ENCODE measurements around the gene HOXD9.
A peak's percentile ranks its signal among the peaks of the same experiment; 100 is the strongest.

Gene HOXD9

DNA sequence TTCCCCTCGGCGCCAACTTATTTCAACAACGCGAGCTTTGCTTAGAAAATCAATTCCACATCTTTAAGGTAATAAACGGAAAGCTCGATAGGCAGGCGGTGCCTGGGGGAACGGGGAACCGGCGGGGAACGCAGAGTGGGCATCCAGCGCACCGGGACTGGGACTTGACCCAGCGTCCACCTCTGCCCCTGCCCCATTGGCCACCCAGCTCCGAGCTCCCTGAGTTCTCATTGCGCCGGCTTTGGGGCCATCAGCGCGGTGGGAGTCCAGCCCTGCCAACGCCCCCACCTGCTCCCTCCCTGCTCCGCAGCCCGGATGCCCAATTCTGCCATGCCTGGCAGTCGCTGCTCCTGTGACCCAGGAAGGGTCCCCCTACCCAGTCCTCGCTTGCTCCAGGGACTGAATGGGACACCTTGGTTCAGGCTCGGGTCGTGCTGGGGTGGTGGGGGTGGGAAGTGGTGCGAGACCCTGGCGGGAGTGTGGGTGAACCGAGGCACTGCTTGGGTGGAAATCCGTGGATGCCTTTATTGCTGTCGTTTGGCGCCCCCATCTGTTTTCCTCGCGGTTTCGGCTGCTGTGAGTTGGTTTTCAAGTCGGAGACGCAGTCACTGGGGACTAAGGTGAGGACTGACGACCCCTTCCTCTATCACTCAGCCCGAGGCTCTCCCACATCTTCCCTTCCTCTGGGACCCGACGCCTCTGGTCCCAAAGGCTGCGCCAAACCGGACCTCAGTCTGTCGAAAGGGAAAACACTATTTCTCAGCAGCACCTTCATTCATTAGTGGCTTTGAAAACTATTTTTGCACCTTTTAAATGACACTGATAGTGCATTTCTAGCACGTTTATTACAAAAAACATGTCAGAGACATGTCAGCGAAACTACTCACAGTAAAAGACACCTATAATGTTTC, 36.4 kb upstream of the HOXD9 start:
- no peak for DNase-seq

DNA sequence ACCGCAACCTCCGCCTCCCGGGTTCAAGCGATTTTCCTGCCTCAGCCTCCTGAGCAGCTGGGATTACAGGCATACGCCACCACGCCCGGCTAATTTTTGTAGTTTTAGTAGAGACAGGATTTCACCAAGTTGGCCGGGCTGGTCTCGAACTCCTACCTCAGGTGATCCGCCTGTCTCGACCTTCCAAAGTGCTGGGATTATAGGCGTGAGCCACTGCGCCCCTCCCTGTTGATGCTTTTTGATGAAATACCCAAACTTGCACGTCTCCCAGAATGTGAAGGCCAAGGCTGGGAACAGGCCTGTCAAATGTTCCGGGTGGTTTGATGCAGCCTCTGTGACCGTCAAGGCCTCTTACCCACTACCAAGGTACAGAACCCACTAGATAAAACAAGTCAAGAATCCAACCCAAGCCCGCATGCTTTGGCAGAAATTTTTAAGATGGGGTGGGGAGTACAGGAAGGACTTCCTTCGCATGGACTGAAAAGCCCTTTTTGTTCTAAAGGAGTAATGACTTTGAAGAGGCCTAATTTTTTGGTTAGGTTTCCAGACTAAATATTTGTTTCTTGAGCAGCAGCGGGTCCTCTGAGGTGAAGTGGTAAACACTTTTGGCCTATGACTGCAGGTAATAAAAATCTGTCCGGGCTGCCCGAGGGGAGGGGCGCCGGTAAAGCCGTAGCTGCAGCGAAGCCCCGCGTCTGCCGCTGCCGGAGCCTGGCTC, 35.0 kb upstream of the HOXD9 start:
- DNase-seq: no peak

DNA sequence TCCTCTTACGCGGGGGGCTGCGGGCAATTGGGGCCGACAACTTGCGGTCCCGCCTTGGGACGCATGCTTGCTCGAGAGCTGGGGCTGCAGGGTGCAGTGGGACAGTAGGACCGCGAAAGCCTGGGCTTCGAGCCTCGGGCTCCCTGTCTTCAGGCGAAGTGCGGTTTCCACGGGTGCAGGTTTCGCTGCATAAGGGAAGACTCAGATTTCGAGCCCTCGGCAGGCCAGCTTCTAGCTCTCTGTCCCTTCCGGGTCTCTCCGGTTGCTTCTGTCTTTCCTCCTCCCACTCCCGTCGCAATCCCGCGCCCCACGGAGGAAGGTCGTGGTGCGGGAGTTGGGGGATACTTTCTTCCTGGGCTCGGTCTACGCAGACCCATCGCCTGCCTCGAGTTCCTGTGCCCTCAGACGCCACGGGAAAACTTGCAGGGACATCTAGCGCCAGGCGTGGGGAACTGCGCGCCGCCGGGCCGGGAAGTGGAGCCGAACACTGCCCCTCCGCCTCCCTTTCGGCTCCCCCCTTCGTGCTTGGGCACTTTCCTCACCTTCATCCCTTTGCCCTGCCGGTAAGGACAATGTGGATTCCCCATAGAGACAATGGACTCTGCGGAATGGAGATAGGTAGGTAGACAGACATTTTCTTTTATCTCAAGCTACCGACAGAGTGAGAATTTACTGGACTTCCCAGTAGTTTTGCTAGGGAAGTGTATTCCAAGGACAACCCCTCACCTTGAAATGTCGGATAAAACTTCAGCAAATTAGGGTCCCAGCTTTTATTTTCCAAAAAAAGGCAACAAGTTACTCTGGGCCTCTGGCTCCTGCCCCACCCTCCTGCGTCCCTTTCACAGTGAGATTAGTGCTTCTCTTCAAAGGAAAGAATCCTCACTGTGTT, 34.2 kb upstream of the HOXD9 start:
- DNase-seq: no peak

DNA sequence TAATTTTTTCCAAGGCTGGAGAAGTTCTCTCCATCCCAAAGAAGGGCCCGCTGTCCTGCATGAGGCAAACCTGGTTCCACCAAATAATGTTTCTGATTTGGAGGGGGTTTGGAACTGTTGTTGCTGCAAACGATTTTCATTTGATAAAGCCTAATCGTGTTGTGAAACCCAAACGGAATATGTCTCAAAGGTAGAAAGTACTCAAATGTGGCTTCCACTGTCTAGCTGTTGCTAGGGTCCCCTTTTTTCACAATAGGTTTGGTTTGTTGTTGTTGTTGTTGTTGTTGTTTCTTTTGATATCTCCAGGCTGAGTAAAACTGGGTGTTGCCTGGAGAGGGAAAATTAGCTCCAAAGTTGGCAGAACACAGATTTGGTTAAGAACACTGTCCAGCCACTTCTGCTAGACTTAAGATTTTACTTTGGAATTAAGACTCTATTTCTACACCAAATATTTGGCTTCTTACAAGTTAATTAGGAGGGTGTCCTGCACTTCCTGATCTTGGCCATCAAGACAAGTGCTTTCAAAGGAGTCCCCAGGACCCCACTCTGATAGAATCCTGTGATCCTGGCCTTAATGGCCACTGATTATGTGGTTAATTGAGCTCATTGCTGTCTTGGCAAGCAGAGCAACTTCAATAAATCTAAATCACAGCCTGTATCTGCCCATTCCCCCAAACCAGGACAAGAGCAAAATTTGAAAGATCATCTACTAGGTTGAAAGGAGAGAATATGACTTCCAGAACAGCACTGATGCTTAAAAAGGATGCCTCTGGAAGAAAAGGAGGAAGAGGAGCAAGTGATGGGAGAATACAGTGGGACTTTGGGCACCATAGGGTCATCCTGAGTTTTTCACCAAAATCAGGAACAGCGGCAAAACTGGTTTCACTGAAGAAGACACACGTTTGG, 33.3 kb upstream of the HOXD9 start:
- DNase-seq: no peak

DNA sequence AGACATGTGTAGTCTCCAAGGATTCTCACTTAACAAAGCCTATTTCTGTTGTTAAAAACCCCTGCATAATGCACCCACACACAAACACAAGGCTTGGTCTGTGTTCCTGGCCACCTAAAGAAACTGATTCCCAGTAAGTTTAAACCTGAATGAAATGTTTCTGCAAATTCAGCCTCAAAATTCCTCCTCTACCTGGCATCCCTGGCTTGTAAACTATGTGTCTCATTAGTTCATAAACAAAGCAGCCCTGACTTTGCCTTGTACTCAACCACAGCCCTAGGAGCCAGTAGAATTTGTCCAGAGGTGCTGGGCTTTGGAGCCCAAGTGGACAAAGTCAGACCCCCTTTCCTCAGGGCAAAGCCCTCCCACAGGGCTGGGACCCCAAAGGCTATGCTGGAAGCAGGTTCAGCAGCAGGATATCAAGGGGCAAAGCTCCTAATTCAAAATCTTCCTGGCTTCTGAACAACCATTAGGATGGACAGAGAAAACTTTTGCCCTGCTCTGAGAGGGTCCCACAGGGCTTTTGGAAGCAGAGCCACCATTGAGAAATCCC, 32.6 kb upstream of the HOXD9 start:
- no peak for DNase-seq

DNA sequence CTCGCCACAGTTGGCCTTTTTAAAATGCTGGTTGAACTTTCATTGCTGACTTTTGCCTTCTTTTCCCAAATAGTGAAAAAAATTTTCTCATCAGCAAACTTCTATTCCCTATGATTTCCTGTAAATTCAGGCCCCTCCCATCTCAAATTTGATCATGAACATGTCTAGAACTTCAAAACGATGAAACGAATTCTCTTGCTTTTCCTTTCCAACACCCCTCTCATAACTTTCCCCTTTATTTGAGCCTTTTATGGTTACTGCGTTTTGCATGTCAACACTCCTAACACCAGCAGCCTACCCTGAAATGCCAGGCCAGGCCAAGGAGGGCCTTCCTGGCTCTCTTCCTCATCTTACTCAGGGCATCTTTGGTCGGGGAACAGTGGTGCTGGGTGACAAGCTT, 31.7 kb upstream of the HOXD9 start:
- DNase-seq: no peak

DNA sequence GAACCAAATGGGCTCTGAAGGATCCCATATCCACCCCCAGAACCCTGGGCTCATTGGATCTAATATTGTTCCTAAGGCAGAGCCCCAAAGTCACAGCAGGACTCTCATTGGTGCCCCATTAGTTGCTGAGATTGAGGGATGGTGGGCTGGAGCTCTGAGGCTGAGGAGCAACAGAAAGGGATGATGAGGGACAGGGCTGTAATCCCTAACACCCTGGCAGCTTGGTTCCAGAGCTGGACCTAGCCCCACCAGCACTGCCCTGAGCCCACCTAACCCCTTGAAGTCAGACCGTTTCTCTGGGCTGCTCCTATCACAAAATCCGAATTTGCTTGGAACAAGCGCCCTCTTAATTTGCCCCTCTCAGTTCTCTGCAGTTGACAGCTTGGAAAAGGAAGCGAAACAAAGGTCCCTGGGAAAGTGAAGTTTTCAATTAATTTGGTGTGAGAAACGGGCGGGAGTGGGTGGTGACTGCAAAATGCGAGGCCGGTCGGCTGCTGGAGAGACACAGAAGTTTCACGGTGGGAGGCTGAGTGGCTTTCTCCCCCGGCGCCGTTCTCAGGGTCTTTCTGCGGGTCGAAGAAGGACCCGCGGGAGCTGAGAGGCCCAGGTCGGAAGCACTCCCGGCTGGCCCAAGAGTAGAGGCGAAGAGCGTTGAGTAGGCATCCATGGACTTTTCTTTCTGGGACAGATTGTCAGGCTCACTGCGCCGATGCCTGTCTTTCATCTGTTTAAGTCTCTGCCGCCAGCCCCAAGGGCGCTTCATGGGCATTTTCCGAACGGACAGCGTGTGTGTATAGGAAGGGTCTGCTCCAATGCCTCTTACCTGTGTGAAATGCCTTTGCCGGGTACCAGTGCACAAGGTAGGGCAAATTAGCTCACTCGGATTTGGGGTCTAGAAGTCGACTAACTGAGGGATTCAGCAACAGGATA, 30.9 kb upstream of the HOXD9 start:
- DNase-seq: no peak

DNA sequence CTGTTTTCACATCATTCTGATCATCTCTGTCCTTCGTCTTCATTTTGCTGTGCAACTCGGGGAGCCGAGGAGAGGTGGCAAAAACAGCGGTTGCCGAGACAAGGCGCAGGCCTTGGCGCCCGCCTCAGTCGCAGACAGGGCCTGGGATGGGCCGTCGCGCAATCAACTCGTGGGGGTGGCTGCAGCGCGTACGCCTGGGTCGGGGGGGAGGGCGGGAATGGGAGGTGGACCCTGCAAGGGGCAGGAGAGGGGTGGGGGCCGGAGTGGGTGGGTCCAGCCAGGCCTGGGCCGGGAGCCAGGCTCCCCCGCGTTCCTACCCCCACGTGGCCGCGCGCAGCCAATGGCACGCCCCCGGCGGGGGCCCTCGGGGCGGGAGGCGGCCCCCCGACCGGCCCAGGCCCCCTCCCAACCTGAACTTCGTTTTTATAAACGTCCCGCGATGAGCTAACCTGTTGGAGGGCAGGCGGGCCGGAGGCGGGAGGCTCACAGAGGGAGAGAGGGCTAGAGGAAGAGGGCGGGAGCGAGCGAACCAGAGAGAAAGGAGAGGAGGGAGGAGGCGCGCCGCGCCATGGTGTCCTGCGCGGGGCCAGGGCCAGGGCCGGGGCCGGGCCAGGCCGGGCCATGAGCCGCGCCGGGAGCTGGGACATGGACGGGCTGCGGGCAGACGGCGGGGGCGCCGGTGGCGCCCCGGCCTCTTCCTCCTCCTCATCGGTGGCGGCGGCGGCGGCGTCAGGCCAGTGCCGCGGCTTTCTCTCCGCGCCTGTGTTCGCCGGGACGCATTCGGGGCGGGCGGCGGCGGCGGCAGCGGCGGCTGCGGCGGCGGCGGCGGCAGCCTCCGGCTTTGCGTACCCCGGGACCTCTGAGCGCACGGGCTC, 30.0 kb upstream of the HOXD9 start, which contains the start of gene HOXD13:
Gene HOXD13 (plus strand): TSS at position 452 of the 875 bp plus-strand sequence. CDS start 170 bp downstream, at position 622.
- no peak for DNase-seq

DNA sequence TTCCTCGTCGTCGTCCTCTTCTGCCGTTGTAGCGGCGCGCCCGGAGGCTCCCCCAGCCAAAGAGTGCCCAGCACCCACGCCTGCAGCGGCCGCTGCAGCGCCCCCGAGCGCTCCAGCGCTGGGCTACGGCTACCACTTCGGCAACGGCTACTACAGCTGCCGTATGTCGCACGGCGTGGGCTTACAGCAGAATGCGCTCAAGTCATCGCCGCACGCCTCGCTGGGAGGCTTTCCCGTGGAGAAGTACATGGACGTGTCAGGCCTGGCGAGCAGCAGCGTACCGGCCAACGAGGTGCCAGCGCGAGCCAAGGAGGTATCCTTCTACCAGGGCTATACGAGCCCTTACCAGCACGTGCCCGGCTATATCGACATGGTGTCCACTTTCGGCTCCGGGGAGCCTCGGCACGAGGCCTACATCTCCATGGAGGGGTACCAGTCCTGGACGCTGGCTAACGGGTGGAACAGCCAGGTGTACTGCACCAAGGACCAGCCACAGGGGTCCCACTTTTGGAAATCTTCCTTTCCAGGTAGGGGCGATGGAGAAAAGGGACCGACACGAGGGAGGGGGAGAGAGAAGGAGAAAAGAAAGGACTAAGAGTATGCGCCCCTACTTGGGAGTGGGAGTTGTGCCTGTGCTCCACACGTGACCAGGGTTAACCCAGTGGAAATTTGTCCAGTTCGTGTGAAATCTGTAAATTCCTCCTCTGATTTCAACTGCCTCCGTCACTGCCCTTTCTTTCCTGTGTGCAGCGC, 29.2 kb upstream of the HOXD9 start:
- DNase-seq: no peak

DNA sequence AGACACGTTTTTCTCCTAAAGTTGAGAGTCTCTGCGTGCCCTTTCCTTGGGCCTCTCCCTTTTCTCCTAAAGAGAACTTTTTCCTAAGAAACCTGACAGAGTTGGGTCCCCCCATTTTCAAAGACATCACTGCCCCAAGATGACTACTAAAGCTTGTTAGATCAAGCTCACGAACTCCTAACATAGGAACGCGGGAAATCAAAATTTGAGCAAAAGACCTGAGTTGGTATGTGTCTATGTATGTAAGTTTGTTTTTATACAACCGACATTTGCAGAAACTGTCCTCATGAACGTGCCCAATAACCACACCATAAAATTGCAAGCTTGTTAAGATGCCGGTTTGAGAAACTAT, 28.6 kb upstream of the HOXD9 start:
- DNase-seq: no peak

DNA sequence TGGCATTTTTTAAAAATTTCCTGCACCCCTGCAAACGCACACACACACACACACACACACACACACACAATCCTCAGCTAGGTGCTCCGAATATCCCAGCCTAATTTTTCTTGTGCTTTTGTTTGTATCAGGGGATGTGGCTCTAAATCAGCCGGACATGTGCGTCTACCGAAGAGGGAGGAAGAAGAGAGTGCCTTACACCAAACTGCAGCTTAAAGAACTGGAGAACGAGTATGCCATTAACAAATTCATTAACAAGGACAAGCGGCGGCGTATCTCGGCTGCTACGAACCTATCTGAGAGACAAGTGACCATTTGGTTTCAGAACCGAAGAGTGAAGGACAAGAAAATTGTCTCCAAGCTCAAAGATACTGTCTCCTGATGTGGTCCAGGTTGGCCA, 28.2 kb upstream of the HOXD9 start:
- DNase-seq: no peak

DNA sequence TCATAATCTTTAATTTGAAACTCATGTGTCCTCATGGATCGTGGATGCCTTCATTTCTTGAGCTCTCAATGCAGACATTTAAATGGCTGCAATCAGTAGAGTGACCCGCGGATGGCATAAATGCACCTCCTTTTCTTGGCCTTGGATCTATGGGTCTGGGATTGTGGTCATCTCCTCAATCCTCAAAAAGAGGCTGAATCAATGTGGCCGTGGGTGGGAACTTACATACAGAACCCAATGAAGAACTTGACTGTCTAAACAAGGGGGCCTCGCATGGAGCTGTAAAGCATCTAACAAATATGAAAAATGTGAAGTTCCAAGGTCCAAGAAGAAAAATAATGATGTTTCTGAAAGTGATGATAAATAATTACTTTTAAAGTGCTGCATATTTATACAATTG, 27.1 kb upstream of the HOXD9 start:
- no peak for DNase-seq

DNA sequence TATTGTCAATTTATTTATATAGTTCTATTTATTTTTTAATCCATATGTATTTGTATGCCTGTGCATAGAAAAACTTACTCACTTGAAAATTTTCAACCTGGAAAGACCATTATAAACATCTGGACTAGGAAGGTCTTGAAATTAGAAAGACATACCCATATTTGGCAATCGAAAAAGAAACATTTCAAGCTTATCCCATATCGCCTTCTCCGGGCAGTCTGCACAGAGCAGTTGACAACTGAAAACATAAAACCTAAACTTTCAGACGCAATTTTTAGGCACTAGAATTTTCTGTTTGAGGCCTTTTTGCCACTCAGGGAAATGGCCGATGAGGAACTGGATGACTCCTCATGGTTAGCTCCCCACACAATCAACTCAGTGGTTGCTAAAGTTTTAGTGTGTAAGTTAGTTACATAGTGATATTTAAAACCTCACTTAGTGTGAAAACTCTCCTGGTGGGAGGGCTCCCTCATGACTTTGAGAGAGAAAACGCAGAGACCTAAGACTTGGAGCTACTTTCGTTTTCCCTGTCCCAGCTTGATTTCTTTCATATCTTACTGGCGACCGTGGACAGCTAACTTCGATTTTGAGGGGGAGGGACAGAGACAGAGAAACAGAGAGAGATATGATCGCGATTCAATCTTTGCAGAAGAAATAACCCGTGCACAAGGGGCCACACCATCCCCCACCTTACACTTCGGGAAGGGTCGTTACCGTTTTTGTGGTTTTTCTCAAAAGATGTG, 26.1 kb upstream of the HOXD9 start:
- DNase-seq: no peak

DNA sequence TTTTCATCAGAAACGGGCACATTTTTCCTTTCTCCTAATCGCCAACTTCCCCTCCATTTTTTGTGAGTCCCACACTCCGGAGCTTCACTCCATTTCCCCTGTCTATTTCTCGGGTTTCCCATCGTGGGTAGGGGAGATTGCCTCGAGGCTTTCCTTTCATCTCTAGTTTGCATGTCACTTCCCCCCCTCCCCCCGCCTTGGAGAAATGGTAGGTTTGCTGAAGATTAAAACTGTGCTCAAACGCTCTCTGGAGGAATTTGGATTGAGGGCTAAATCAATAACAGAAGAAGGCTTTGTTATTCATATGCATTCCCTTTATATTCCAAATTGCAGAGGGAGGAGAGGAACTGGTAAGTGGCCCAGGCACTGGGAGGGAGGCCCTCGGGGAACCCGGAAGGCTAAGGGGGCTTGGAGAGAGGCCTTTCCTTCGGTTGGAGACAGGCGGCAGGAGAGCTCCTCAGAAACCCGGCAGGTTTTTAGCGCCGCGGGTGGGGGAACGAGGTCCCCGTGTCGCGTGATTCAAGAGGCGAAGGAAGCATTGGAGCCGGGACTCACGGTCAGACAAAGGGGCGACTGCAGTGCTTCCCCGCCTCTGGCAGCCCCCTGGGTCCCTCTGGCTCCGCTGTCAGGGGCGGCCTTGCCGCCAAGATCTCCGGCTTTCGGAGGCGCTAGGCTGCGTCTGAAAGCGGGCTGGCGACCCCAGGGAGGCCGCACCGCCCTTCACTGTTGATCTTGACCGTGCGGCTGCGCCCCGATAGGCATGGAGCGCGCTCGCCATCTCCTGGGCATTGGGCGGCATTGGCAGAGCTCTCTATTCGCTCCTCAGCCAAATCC, 25.3 kb upstream of the HOXD9 start:
- peak; percentile 35 for DNase-seq

DNA sequence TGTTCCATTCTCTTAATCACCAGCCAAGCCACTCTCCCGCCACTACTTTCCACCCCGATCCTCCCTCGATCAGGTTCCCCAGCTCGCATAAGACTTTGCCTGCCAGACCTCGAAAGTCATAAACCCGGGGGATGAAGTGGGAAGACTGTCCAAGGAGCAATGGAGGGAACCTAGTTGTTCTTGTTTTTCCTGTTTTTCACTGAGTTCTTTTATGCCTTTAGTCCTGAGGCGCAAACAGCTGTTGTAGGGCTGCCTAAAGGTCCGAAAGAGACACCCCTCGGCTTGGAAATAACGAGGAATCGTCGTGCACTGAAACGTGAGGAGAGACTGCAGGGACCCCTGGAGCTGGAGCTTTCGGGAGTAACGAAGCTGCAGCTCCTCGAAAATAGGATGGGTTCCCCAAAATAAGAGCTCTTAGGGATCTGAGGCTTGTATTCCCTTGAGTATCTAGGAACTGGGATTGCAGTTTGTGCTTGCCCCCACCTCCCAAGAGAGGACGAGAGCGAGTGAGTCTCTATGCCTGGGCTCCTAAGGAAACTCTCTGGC, 24.6 kb upstream of the HOXD9 start:
- DNase-seq: no peak

DNA sequence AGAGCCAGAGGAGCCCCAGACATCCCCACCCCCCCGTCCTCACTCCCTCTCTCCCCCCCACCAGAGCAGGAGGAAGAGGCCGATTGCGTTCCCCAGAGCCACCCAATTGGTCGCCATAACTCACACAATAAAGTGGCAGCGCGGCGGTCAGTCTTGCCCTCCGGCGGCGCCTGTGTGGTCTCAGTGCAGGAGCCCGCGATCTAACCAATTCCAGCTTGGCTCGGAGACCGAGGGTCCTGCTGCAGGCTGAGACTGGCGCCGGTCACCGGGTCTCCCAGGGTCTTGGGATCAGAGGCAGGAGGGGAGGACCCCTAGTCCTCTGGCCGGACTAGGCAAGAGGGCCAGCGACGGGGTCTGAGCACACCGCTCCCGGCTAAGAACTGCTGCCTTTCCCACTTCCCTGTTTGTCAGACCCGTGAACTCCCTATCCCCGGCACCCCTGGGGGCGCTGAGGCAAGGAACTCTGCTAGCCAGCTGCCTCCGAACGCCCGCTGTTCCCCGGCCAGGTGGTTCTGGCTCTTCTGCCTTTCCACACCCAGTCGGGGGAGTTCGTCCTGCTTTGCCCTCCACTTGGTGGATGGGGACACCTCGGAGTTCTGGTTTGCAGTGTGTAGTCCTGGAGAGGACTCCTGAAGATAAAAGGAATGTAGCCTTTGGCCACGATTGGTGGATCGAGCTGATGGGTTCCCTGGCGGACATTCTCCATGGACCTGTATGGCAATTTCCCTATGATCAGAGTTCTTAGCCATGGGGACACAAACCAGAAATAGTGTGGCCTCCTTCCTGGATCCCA, 24.0 kb upstream of the HOXD9 start:
- no peak for DNase-seq

Data from activated T-cell treated with anti-CD3 and anti-CD28 coated beads for 4 hours (primary cell).